B cell (primary cell): ENCODE measurements around the gene RPRD1B.

Experiments used
- CTCF ChIP-seq: fragments of 200-600 bp; IDR thresholded peaks from one replicate; pipeline ENCODE4 v1.8.0; 2022; ENCODE audit warnings: antibody characterized with exemption, mild to moderate bottlenecking
- EZH2 ChIP-seq: IDR thresholded peaks from 2 replicates; pipeline ENCODE4 v1.6.1; 2012; ENCODE audit warnings: borderline replicate concordance, low read depth, mild to moderate bottlenecking, moderate library complexity, low read length; ENCODE audit not compliant: insufficient read depth, poor library complexity, severe bottlenecking

GRCh38 chr20:38046572-38046971 is 13.0 kb downstream of the RPRD1B start:
- no peak for TF ChIP-seq CTCF
- no peak for TF ChIP-seq EZH2
